A673 (cell line): Measurements from ENCODE around the gene POFUT1. TPM values are rescaled to one million over a fixed set of nuclear protein-coding genes. Genes with fewer than 3 reads are reported as not detected.
A peak's percentile ranks its signal among the peaks of the same experiment; 100 is the strongest.

Experiments used
- Bru-seq: library from RNA; stranded (reverse); fragments of 400-500 nt; gene quantifications from one replicate; lab custom pipeline; 2021; lab: Mats Ljungman, UMichigan
- BruChase-seq, 2 experiments: library from RNA; stranded (reverse); fragments of 400-500 nt; gene quantifications; one replicate each; lab custom pipeline; 2021; lab: Mats Ljungman, UMichigan
- BruUV-seq: library from RNA; stranded (reverse); fragments of 400-500 nt; replicated peaks from 2 replicates; lab custom pipeline; 2021; lab: Mats Ljungman, UMichigan
- CTCF ChIA-PET: fragments of 300-600 bp; sonication (Branson Sonifier 250); formaldehyde crosslinking; loops from one replicate; lab custom pipeline; 2022; ENCODE audit warnings: antibody characterized with exemption; lab: Charles Lee
- POLR2A ChIA-PET: fragments of 300-600 bp; sonication (Branson Sonifier 250); formaldehyde crosslinking; loops from one replicate; lab custom pipeline; 2022; ENCODE audit warnings: antibody characterized with exemption; ENCODE audit not compliant: low non-redundant PET; lab: Charles Lee
- DNase-seq: peaks from one replicate; pipeline ENCODE4 v3.0.0-alpha.2; 2015; ENCODE audit warnings: low spot score
- H3K27ac ChIP-seq: fragments of 200-600 bp; sonication (generic); 2 replicates; pipeline ENCODE4 v1.5.1; 2016; ENCODE audit warnings: mixed run types, low read depth, mild to moderate bottlenecking, mixed read lengths, antibody characterized with exemption, low read length; ENCODE audit not compliant: poor library complexity, severe bottlenecking
- H3K27me3 ChIP-seq: fragments of 200-600 bp; sonication (generic); replicated peaks from 2 replicates; pipeline ENCODE4 v1.6.1; 2017; ENCODE audit warnings: mixed run types, low read depth, mild to moderate bottlenecking, mixed read lengths, antibody characterized with exemption, low read length; ENCODE audit not compliant: insufficient read depth, poor library complexity
- H3K36me3 ChIP-seq: fragments of 200-600 bp; sonication (generic); 2 replicates; pipeline ENCODE4 v1.6.1; 2016; ENCODE audit warnings: mixed run types, mild to moderate bottlenecking, mixed read lengths, antibody characterized with exemption, low read length; ENCODE audit not compliant: insufficient read depth, poor library complexity, severe bottlenecking
- H3K4me1 ChIP-seq: fragments of 200-600 bp; sonication (generic); 2 replicates; pipeline ENCODE4 v1.6.1; 2017; ENCODE audit warnings: mixed run types, mild to moderate bottlenecking, mixed read lengths, antibody characterized with exemption, low read length; ENCODE audit not compliant: insufficient read depth, poor library complexity, severe bottlenecking
- H3K4me3 ChIP-seq: fragments of 200-600 bp; sonication (generic); 2 replicates; pipeline ENCODE4 v1.5.1; 2016; ENCODE audit warnings: low read depth, mixed run types, mild to moderate bottlenecking, mixed read lengths, low read length; ENCODE audit not compliant: poor library complexity, severe bottlenecking
- H3K9me3 ChIP-seq: fragments of 200-600 bp; sonication (generic); 2 replicates; pipeline ENCODE4 v1.6.1; 2016; ENCODE audit warnings: mixed run types, low read depth, mild to moderate bottlenecking, mixed read lengths, antibody characterized with exemption, low read length; ENCODE audit not compliant: poor library complexity, severe bottlenecking
- CTCF ChIP-seq: fragments of 300-800, 200-600 bp; sonication (generic); conservative IDR thresholded peaks from 2 replicates; pipeline ENCODE4 v1.5.1; 2017; ENCODE audit warnings: low read depth, mild to moderate bottlenecking, antibody characterized with exemption, low read length, moderate library complexity, mixed read lengths
- EZH2 ChIP-seq: fragments of 200-600 bp; sonication (generic); IDR thresholded peaks from 2 replicates; pipeline ENCODE4 v1.6.1; 2017; ENCODE audit warnings: borderline replicate concordance, low read depth, mild to moderate bottlenecking, mixed read lengths, antibody characterized with exemption, low read length; ENCODE audit not compliant: poor library complexity, severe bottlenecking
- intact Hi-C: fragments of 100-400 bp; cut with micrococcal nuclease; formaldehyde crosslinking; loops from one replicate; pipeline ENCODE4 v1.10.0; 2022; ENCODE audit not compliant: unreplicated experiment
- long read RNA-seq: library from polyadenylated mRNA; stranded (forward); transcript quantifications from one replicate; pipeline ENCODE4 v2.0.0, GENCODE V29; 2022
- total RNA-seq: library from RNA; stranded (reverse); gene quantifications from 2 replicates; pipeline ENCODE4 v1.2.3, GENCODE V29; 2021

POFUT1 gene
- total RNA-seq: 55.9 and 56.6 TPM in 2 replicates
- Bru-seq, nascent RNA: percentile 79 among the genes with signal in this experiment
- BruChase-seq, experiment 1, labeled RNA remaining after a 2-hour chase: percentile 83 among the genes with signal in this experiment
- BruChase-seq, experiment 2, labeled RNA remaining after a 6-hour chase: percentile 94 among the genes with signal in this experiment
- long read RNA-seq, full-length matches to known transcripts: 77 of 91 reads
- long read RNA-seq, partial matches to known transcripts: 9 of 91 reads
- long read RNA-seq, other reads (novel, unspliced or antisense): 5 of 91 reads

- CTCF ChIA-PET: no interaction called here
- H3K9me3 ChIP-seq: no peaks in the 10 kb centered on the region
- peaks cover 26% of the 10 kb centered on the region for H3K4me1 ChIP-seq
- TF ChIP-seq EZH2 (no peak), CTCF (0 out of 2 replicates have a peak, but pooled peaks have one; percentile 36)
- H3K27me3 ChIP-seq: no peaks in the 10 kb centered on the region
- peak within 1 kb of the TSS; percentile 95 for H3K27ac ChIP-seq
- peak within 1 kb of the TSS; percentile 71 for H3K4me3 ChIP-seq
- DNase-seq: peak; percentile 95
- peaks cover 24% of the 10 kb centered on the region for H3K36me3 ChIP-seq
- POLR2A ChIA-PET: no interaction called here
- intact Hi-C loops: no loop called here
- BruUV-seq: TSS peak; percentile 47
These were observed at the start of gene POFUT1, which contains the start of gene PLAGL2 for GRCh38 chr20:32207626-32208498. Gene POFUT1 (plus strand): TSS chr20:32207880. CDS start chr20:32207942, 62 bp downstream. Gene PLAGL2 (minus strand): TSS chr20:32207743. CDS start chr20:32202178, 5,565 bp downstream.

DNA sequence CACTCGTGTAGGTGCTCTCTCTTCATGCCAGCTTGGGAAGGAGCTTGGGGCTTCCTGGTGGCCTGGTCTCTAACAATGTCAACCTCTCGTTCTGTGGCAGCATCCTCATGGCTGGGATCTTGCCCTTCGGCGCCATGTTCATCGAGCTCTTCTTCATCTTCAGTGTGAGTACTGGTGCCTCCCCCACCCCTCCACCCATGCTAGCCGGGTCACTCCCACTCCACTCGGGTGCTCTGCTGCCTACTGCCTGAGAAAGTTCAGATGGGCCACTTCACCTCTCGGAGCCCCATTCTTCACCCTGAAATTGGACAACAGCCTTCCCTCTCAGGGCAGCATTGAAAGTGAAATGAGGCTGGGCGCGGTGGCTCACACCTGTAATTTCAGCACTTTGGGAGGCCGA lies 49.3 kb upstream of the POFUT1 start:
- POLR2A ChIA-PET: no interaction called here
- intact Hi-C loops: no loop called here

More for the DNA sequence above, 49.3 kb upstream of the POFUT1 start:
- H3K27me3 ChIP-seq: no peaks in the 10 kb centered on the region
- H3K36me3 ChIP-seq: peaks cover 44% of the 10 kb centered on the region
- no peaks in the 10 kb centered on the region for H3K9me3 ChIP-seq
- H3K27ac ChIP-seq: no peak overlapping the region
- DNase-seq: no peak
- BruUV-seq: no TSS peak
- TF ChIP-seq EZH2 (no peak), CTCF (no peak)
- H3K4me1 ChIP-seq: no peaks in the 10 kb centered on the region
- CTCF ChIA-PET: no interaction called here
- no peak overlapping the region for H3K4me3 ChIP-seq
